ENCODE results near the gene TIMP1. TPM values are rescaled to one million over a fixed set of nuclear protein-coding genes. Genes with fewer than 3 reads are reported as not detected.

TIMP1 gene
- total RNA-seq, 1 donor from 2014 or later: 21.6 TPM

GRCh38 chrX:47571215-47571614 is 11.0 kb upstream of the TIMP1 start:
- H3K79me2 ChIP-seq (ENCODE audit: low read depth): no peaks in the 10 kb centered on the region
- no peak overlapping the region for H3K27ac ChIP-seq
- H3K4me1 Mint-ChIP-seq: peaks cover 8% of the 10 kb centered on the region
- no peaks in the 10 kb centered on the region for H4K20me1 ChIP-seq (ENCODE audit: low read depth)
- H3K4me3 ChIP-seq: no peak overlapping the region
- no peaks in the 10 kb centered on the region for H3K9me3 ChIP-seq (ENCODE audit: low read depth)
- peaks cover 40% of the 10 kb centered on the region for H3K9me3 Mint-ChIP-seq
- H3K36me3 Mint-ChIP-seq: peaks cover 38% of the 10 kb centered on the region
- no peak overlapping the region for H2AFZ ChIP-seq (replicated peaks)
- H3K4me2 ChIP-seq: no peak overlapping the region
- no peaks in the 10 kb centered on the region for H3K36me3 ChIP-seq
- H3F3A ChIP-seq (ENCODE audit: low read depth): peaks cover 10% of the 10 kb centered on the region
- H3K27ac Mint-ChIP-seq: no peak overlapping the region
- H3K27me3 ChIP-seq: no peaks in the 10 kb centered on the region
- H3K4me3 Mint-ChIP-seq: no peak overlapping the region
- H3K9ac ChIP-seq: no peak overlapping the region
- TF ChIP-seq CTCF (IDR thresholded peaks at IDR 0.05) (no peak), EZH2 (IDR thresholded peaks at IDR 0.05) (no peak), EZH2phosphoT487 (IDR thresholded peaks at IDR 0.05) (no peak)
- no peak for DNase-seq (ENCODE audit: low spot score)
- H3K4me1 ChIP-seq: peaks cover 6% of the 10 kb centered on the region
- peaks cover 7% of the 10 kb centered on the region for H3K27me3 Mint-ChIP-seq (ENCODE audit: insufficient read depth, low read depth)

- no peak overlapping the region for H3K4me2 ChIP-seq
- Mint-ChIP-seq H3K4me3 (no peak overlapping the region), H3K27ac (no peak overlapping the region), H3K27me3 (ENCODE audit: insufficient read depth, low read depth) (peaks cover 7% of the 10 kb centered on the region), H3K36me3 (peaks cover 38% of the 10 kb centered on the region), H3K4me1 (peaks cover 8% of the 10 kb centered on the region), H3K9me3 (peaks cover 43% of the 10 kb centered on the region)
- H4K20me1 ChIP-seq (ENCODE audit: low read depth): no peaks in the 10 kb centered on the region
- no peaks in the 10 kb centered on the region for H3K36me3 ChIP-seq
- no peaks in the 10 kb centered on the region for H3K27me3 ChIP-seq
- no peaks in the 10 kb centered on the region for H3K9me3 ChIP-seq (ENCODE audit: low read depth)
- H3K4me3 ChIP-seq: no peak overlapping the region
- peaks cover 10% of the 10 kb centered on the region for H3F3A ChIP-seq (ENCODE audit: low read depth)
- no peak overlapping the region for H3K9ac ChIP-seq
- H3K27ac ChIP-seq: no peak overlapping the region
- H3K4me1 ChIP-seq: peaks cover 6% of the 10 kb centered on the region
- no peak for TF ChIP-seq EZH2phosphoT487 (IDR thresholded peaks at IDR 0.05)
- no peak for TF ChIP-seq CTCF (IDR thresholded peaks at IDR 0.05)
- TF ChIP-seq EZH2 (IDR thresholded peaks at IDR 0.05): no peak
- DNase-seq (ENCODE audit: low spot score): no peak
- H2AFZ ChIP-seq (replicated peaks): no peak overlapping the region
- H3K79me2 ChIP-seq (ENCODE audit: low read depth): no peaks in the 10 kb centered on the region
These were observed 10.3 kb upstream of the TIMP1 start for GRCh38 chrX:47571896-47572295.

- H3K27me3 ChIP-seq: no peaks in the 10 kb centered on the region
- peaks cover 42% of the 10 kb centered on the region for H3K9me3 Mint-ChIP-seq
- peaks cover 8% of the 10 kb centered on the region for H3K4me1 Mint-ChIP-seq
- H3K36me3 ChIP-seq: no peaks in the 10 kb centered on the region
- H2AFZ ChIP-seq (replicated peaks): no peak overlapping the region
- peak overlapping the region; percentile 72 for H3K4me2 ChIP-seq
- peak overlapping the region; percentile 65 for H3K27ac Mint-ChIP-seq
- H3K79me2 ChIP-seq (ENCODE audit: low read depth): no peaks in the 10 kb centered on the region
- H3K4me1 ChIP-seq: peaks cover 6% of the 10 kb centered on the region
- peaks cover 33% of the 10 kb centered on the region for H3K36me3 Mint-ChIP-seq
- no peak for DNase-seq (ENCODE audit: low spot score)
- H3F3A ChIP-seq (ENCODE audit: low read depth): peaks cover 10% of the 10 kb centered on the region
- peak overlapping the region; percentile 74 for H3K27ac ChIP-seq
- no peak overlapping the region for H3K9ac ChIP-seq
- H3K9me3 ChIP-seq (ENCODE audit: low read depth): no peaks in the 10 kb centered on the region
- H3K4me3 ChIP-seq: no peak overlapping the region
- H4K20me1 ChIP-seq (ENCODE audit: low read depth): no peaks in the 10 kb centered on the region
- TF ChIP-seq EZH2phosphoT487 (IDR thresholded peaks at IDR 0.05) (no peak), EZH2 (IDR thresholded peaks at IDR 0.05) (no peak), CTCF (IDR thresholded peaks at IDR 0.05) (no peak)
- H3K27me3 Mint-ChIP-seq (ENCODE audit: insufficient read depth, low read depth): peaks cover 7% of the 10 kb centered on the region
- peak overlapping the region; percentile 28 for H3K4me3 Mint-ChIP-seq
These were observed 9.4 kb upstream of the TIMP1 start for GRCh38 chrX:47572773-47573340.

Data from neural progenitor cell (in vitro differentiated cells).